Liver (tissue), 3 donors: ENCODE results near the gene VPS4B.

ENCODE experiments used
- CTCF ChIP-seq: fragments of 150-350 bp; IDR thresholded peaks from 2 replicates; pipeline ENCODE4 v1.5.1; 2017; ENCODE audit warnings: improper control_type of control experiment, low read depth, low read length; ENCODE audit not compliant: missing input control
- EGR1 ChIP-seq, 2 donors: IDR thresholded peaks; 2 replicates each; pipeline ENCODE4 v1.6.1; 2016 to 2018; ENCODE audit warnings: antibody characterized with exemption in 2 of 2, low read depth in 2 of 2
- JUND ChIP-seq, 2 donors: IDR thresholded peaks; 2 replicates each; pipeline ENCODE4 v1.6.1; 2016; ENCODE audit warnings: antibody characterized with exemption in 2 of 2
- MAX ChIP-seq: IDR thresholded peaks from 2 replicates; pipeline ENCODE4 v1.6.1; 2016; ENCODE audit warnings: antibody characterized with exemption
- RAD21 ChIP-seq, 2 donors: IDR thresholded peaks; 2 replicates each; pipeline ENCODE4 v1.6.1; 2016; ENCODE audit warnings: antibody characterized with exemption in 2 of 2, mild to moderate bottlenecking in 2 of 2
- RXRA ChIP-seq, 2 donors: IDR thresholded peaks; 2 replicates each; pipeline ENCODE4 v1.6.1; 2017 to 2018; ENCODE audit warnings: antibody characterized with exemption in 2 of 2, mild to moderate bottlenecking in 1 of 2
- SP1 ChIP-seq: IDR thresholded peaks from 2 replicates; pipeline ENCODE4 v1.6.1; 2018; ENCODE audit warnings: antibody characterized with exemption, mild to moderate bottlenecking
- TAF1 ChIP-seq: conservative IDR thresholded peaks from 2 replicates; pipeline ENCODE4 v1.6.1; 2016; ENCODE audit warnings: antibody characterized with exemption, mild to moderate bottlenecking
- YY1 ChIP-seq: IDR thresholded peaks from 2 replicates; pipeline ENCODE4 v1.6.1; 2016; ENCODE audit warnings: antibody characterized with exemption, mild to moderate bottlenecking
- ZBTB33 ChIP-seq: IDR thresholded peaks from 2 replicates; pipeline ENCODE4 v1.6.1; 2016; ENCODE audit warnings: antibody characterized with exemption
- TF ChIP-seq, protein P1 (sequence below): IDR thresholded peaks from 2 replicates; pipeline ENCODE4 v1.6.1; 2016; ENCODE audit warnings: antibody characterized with exemption, mild to moderate bottlenecking
- donor health status: healthy.
- donor health status: healthy.

GRCh38 chr18:63407734-63408133 is 14.5 kb downstream of the VPS4B start:
- TF ChIP-seq CTCF, result no peak
- TF ChIP-seq EGR1 (IDR thresholded peaks at IDR 0.05; ENCODE audit: low read depth in 2 of 2), result peak in 1 of 2 donors; percentile 61
- TF ChIP-seq YY1, result no peak
- no peak for TF ChIP-seq TAF1
- peak; percentile 78 for TF ChIP-seq SP1
- TF ChIP-seq RAD21 (IDR thresholded peaks at IDR 0.05), result peak; percentile 12 to 21
- TF ChIP-seq, protein P1, sequence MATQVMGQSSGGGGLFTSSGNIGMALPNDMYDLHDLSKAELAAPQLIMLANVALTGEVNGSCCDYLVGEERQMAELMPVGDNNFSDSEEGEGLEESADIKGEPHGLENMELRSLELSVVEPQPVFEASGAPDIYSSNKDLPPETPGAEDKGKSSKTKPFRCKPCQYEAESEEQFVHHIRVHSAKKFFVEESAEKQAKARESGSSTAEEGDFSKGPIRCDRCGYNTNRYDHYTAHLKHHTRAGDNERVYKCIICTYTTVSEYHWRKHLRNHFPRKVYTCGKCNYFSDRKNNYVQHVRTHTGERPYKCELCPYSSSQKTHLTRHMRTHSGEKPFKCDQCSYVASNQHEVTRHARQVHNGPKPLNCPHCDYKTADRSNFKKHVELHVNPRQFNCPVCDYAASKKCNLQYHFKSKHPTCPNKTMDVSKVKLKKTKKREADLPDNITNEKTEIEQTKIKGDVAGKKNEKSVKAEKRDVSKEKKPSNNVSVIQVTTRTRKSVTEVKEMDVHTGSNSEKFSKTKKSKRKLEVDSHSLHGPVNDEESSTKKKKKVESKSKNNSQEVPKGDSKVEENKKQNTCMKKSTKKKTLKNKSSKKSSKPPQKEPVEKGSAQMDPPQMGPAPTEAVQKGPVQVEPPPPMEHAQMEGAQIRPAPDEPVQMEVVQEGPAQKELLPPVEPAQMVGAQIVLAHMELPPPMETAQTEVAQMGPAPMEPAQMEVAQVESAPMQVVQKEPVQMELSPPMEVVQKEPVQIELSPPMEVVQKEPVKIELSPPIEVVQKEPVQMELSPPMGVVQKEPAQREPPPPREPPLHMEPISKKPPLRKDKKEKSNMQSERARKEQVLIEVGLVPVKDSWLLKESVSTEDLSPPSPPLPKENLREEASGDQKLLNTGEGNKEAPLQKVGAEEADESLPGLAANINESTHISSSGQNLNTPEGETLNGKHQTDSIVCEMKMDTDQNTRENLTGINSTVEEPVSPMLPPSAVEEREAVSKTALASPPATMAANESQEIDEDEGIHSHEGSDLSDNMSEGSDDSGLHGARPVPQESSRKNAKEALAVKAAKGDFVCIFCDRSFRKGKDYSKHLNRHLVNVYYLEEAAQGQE, result no peak
- peak; percentile 68 for TF ChIP-seq MAX
- peak; percentile 36 for TF ChIP-seq ZBTB33
- TF ChIP-seq RXRA (IDR thresholded peaks at IDR 0.05), result peak; percentile 88 to 90
- peak in 1 of 2 donors; percentile 43 for TF ChIP-seq JUND (IDR thresholded peaks at IDR 0.05)
